SU-DHL-6 (cell line): Measurements from ENCODE around the gene KCNH4.
"Not testable (repeated sequence)": the region's sequence is repeated elsewhere in the genome, so short reads cannot be mapped to it uniquely, and the experiment has no call there.

Source experiments
- H2AFZ ChIP-seq: fragments of 200-600 bp; sonication (generic); 2 replicates; pipeline ENCODE4 v1.6.1; 2014; ENCODE audit warnings: low read depth, mild to moderate bottlenecking, moderate library complexity, mixed read lengths, antibody characterized with exemption, low read length; ENCODE audit not compliant: severe bottlenecking
- H3F3A ChIP-seq: fragments of 200-600 bp; shearing (Covaris generic); 2 replicates; pipeline ENCODE4 v1.6.0; 2016; ENCODE audit warnings: antibody characterized with exemption, mild to moderate bottlenecking; ENCODE audit not compliant: insufficient read depth
- H3K27ac ChIP-seq: fragments of 200-600 bp; sonication (generic); 2 replicates; pipeline ENCODE4 v1.5.1; 2016; ENCODE audit warnings: low read depth, mild to moderate bottlenecking, low read length, moderate library complexity, mixed read lengths
- H3K27me3 ChIP-seq: fragments of 200-600 bp; sonication (generic), shearing (Covaris generic); 2 replicates; pipeline ENCODE4 v1.6.0; 2014; ENCODE audit warnings: mild to moderate bottlenecking, low read length
- H3K36me3 ChIP-seq: fragments of 200-600 bp; sonication (generic); 2 replicates; pipeline ENCODE4 v1.6.1; 2014; ENCODE audit warnings: mild to moderate bottlenecking, low read length, mixed read lengths
- H3K4me2 ChIP-seq: fragments of 300-600, 200-600 bp; shearing (Covaris generic), sonication (generic); 2 replicates; pipeline ENCODE4 v1.6.0; 2014; ENCODE audit warnings: low read length, low read depth, mild to moderate bottlenecking; ENCODE audit not compliant: poor library complexity, severe bottlenecking
- H3K4me3 ChIP-seq: fragments of 200-600 bp; sonication (generic); 2 replicates; pipeline ENCODE4 v1.5.1; 2014; ENCODE audit warnings: antibody characterized with exemption, low read length, mild to moderate bottlenecking, mixed read lengths; ENCODE audit not compliant: insufficient read depth, poor library complexity, severe bottlenecking
- H3K79me2 ChIP-seq: fragments of 200-600 bp; sonication (generic); 2 replicates; pipeline ENCODE4 v1.6.1; 2014; ENCODE audit warnings: mild to moderate bottlenecking, low read length, moderate library complexity; ENCODE audit not compliant: insufficient read depth
- H3K9ac ChIP-seq: fragments of 200-600 bp; sonication (generic); 2 replicates; pipeline ENCODE4 v1.7.0; 2014; ENCODE audit warnings: mild to moderate bottlenecking, low read length
- H3K9me2 ChIP-seq: fragments of 200-600 bp; sonication (generic); replicated peaks from 2 replicates; pipeline ENCODE4 v1.6.1; 2014; ENCODE audit warnings: low read length; ENCODE audit not compliant: insufficient read depth
- H3K9me3 ChIP-seq: fragments of 200-600 bp; sonication (generic); 2 replicates; pipeline ENCODE4 v1.6.1; 2014; ENCODE audit warnings: low read length, mixed read lengths; ENCODE audit not compliant: insufficient read depth
- H4K20me1 ChIP-seq: fragments of 200-600 bp; sonication (generic); 2 replicates; pipeline ENCODE4 v1.6.1; 2014; ENCODE audit warnings: low read depth, mild to moderate bottlenecking, antibody characterized with exemption, low read length, moderate library complexity, mixed read lengths
- EZH2phosphoT487 ChIP-seq: fragments of 200-600 bp; sonication (generic), shearing (Covaris generic); conservative IDR thresholded peaks from 2 replicates; pipeline ENCODE4 v1.6.1; 2018; ENCODE audit warnings: mild to moderate bottlenecking, antibody characterized with exemption, low read length, moderate library complexity, mixed read lengths
- TF ChIP-seq, protein P1 (sequence below): fragments of 200-600 bp; sonication (generic); IDR thresholded peaks from one replicate; pipeline ENCODE4 v1.5.1; 2017; ENCODE audit warnings: antibody characterized with exemption, mild to moderate bottlenecking, low read length, moderate library complexity; ENCODE audit not compliant: insufficient read depth, poor library complexity, severe bottlenecking

Gene KCNH4

DNA sequence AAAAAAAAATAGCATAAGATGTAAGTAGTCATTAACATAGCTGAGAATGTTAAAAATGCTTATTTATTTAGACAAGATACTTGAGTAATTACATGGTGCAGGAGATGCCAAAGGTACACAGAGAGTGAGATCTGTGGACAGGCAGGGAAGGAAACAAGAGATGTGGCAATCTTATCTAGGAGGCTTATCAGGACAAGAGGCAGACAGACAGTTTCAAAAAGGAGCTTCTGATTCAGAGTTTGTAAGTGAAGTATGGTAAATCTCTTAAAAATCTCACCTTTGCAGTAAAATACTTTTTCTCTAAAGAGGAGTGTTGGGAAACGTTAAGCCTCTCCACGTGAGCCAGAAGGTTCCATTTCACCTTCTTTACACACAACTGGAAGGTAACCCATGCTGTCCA, 33.2 kb upstream of the KCNH4 start:
- no peaks in the 10 kb centered on the region for H3K79me2 ChIP-seq
- H3K36me3 ChIP-seq, result no peaks in the 10 kb centered on the region
- no peak overlapping the region for H2AFZ ChIP-seq
- no peak for TF ChIP-seq EZH2phosphoT487
- TF ChIP-seq, protein P1, sequence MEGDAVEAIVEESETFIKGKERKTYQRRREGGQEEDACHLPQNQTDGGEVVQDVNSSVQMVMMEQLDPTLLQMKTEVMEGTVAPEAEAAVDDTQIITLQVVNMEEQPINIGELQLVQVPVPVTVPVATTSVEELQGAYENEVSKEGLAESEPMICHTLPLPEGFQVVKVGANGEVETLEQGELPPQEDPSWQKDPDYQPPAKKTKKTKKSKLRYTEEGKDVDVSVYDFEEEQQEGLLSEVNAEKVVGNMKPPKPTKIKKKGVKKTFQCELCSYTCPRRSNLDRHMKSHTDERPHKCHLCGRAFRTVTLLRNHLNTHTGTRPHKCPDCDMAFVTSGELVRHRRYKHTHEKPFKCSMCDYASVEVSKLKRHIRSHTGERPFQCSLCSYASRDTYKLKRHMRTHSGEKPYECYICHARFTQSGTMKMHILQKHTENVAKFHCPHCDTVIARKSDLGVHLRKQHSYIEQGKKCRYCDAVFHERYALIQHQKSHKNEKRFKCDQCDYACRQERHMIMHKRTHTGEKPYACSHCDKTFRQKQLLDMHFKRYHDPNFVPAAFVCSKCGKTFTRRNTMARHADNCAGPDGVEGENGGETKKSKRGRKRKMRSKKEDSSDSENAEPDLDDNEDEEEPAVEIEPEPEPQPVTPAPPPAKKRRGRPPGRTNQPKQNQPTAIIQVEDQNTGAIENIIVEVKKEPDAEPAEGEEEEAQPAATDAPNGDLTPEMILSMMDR, result no peak
- no peaks in the 10 kb centered on the region for H4K20me1 ChIP-seq
- H3K27me3 ChIP-seq, result no peaks in the 10 kb centered on the region
- H3K4me2 ChIP-seq, result no peak overlapping the region
- H3K9me2 ChIP-seq, result no peaks in the 10 kb centered on the region
- H3K9me3 ChIP-seq, result no peaks in the 10 kb centered on the region
- H3K9ac ChIP-seq, result no peak overlapping the region
- H3K27ac ChIP-seq, result no peak overlapping the region
- no peaks in the 10 kb centered on the region for H3F3A ChIP-seq
- H3K4me3 ChIP-seq, result no peak overlapping the region

DNA sequence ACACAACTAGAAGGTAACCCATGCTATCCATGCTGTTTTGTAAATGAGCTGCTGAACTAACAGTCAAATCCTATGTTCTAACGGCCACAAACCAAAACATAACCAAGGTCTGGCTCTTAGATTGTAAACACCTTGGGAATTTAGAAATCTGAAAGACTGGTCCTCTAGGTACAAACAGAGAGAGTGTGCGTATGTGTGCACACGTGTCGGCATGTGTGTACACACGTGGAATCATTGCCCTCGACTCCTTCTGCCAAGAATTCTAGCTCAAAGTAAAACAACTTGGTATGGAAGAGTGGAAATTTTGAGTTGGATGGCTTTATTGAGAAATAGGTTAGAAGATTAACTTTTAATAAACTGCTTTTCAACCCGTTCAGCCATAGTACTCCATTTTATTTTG, 31.4 kb upstream of the KCNH4 start:
- Histone ChIP-seq H3K4me2 (no peak overlapping the region), H3K27me3 (no peaks in the 10 kb centered on the region), H3F3A (no peaks in the 10 kb centered on the region), H3K4me3 (no peak overlapping the region), H3K27ac (no peak overlapping the region), H3K9ac (no peak overlapping the region), H4K20me1 (no peaks in the 10 kb centered on the region), H3K36me3 (no peaks in the 10 kb centered on the region), H3K79me2 (no peaks in the 10 kb centered on the region), H3K9me2 (no peaks in the 10 kb centered on the region), H2AFZ (no peak overlapping the region), H3K9me3 (no peaks in the 10 kb centered on the region)
- no peak for TF ChIP-seq EZH2phosphoT487
- TF ChIP-seq, protein P1, result no peak

DNA sequence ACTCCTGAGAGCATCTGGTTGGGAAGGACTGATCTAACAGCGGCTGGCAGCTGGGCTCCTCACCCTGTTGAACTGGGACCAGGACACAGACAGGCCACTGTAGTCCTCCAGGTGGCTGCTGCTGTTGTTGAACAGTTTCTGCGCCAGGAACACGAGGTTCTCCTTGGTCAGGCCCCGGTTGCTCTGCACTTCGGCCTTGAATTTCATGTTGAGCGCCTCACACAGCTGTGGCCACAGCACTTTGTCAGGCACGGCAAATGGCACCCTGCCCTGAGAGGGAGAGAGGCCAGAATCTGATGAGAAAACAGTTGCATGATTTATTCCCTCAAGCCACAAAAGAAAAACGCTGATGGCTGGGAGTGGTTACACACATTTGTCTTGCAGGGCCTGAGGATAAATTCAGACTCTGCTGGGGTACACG, 31.0 kb upstream of the KCNH4 start:
- H3K27ac ChIP-seq, H3K9ac ChIP-seq, H3K79me2 ChIP-seq, H3K27me3 ChIP-seq, H4K20me1 ChIP-seq, H3K36me3 ChIP-seq, H2AFZ ChIP-seq, H3K4me2 ChIP-seq, H3K9me3 ChIP-seq, H3K4me3 ChIP-seq, H3F3A ChIP-seq, H3K9me2 ChIP-seq: not testable (repeated sequence)

DNA sequence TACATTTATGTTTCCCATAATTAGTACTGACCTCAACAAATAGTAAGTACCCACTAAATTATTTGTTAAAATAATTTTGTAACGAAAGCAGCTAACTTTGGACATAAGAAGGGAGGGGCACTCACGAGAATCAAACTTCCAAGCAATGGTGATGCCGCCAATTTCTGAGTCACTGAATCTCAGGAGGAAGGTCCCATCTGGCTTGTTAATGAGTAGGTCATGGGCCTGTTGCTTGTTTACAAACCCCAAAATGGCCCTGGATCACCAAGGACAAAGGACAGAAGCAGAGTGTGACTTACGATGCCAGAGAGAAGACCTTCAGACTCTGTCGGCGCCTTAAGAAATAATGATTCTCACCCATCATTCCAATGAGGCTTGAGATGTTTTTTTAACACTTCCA, 29.1 kb upstream of the KCNH4 start:
- Histone ChIP-seq H3K4me3 (no peak overlapping the region), H3K27me3 (no peaks in the 10 kb centered on the region), H3K9me3 (no peaks in the 10 kb centered on the region), H3K79me2 (no peaks in the 10 kb centered on the region), H3K9ac (no peak overlapping the region), H3K36me3 (no peaks in the 10 kb centered on the region), H3F3A (no peaks in the 10 kb centered on the region), H4K20me1 (no peaks in the 10 kb centered on the region), H3K27ac (no peak overlapping the region), H3K9me2 (no peaks in the 10 kb centered on the region), H2AFZ (no peak overlapping the region), H3K4me2 (no peak overlapping the region)
- TF ChIP-seq EZH2phosphoT487, result no peak
- TF ChIP-seq, protein P1, result no peak

DNA sequence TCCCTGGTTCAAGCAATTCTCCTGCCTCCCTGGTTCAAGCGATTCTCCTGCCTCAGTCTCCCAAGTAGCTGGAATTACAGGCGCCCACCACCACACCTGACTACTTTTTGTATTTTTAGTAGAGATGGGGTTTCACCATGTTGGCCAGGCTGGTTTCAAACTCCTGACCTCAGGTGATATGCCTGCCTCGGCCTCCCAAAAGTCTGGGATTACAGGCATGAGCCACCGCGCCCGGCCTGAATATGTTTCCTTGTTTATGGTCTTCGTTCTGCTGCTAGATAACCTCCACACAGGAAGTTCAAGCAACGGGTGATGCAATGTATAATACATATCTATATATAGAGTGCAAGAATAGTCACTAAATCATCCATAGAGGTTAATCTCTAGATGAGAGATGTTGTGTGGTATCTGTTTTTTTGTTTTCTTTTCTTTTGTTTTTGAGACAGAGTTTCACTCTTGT, 25.2 kb upstream of the KCNH4 start:
- not testable (repeated sequence) for H4K20me1 ChIP-seq, H3F3A ChIP-seq, H3K36me3 ChIP-seq, H3K27ac ChIP-seq, H3K27me3 ChIP-seq, H3K9ac ChIP-seq, H3K9me3 ChIP-seq, H3K4me2 ChIP-seq, H3K9me2 ChIP-seq, H3K4me3 ChIP-seq, H2AFZ ChIP-seq, H3K79me2 ChIP-seq
